Memory B cell (primary cell): ENCODE measurements around the gene PSMB7.
"Not testable (repeated sequence)": the region's sequence is repeated elsewhere in the genome, so short reads cannot be mapped to it uniquely, and the experiment has no call there.

Experiments
- ATAC-seq: fragments of 150-1000 bp; cut with Tn5 transposase; 2 replicates; pipeline ENCODE4 v1.10.0; 2021; ENCODE audit warnings: low read depth, mild to moderate bottlenecking, moderate library complexity
- DNase-seq, 2 donors: peaks; one replicate each; pipeline ENCODE4 v3.0.0; 2022; ENCODE audit warnings: low spot score in 2 of 2
- H3K27ac Mint-ChIP-seq: one replicate; pipeline ENCODE4 v1.8.0; 2022; ENCODE audit warnings: mild to moderate bottlenecking, moderate library complexity, mixed read lengths
- H3K27me3 Mint-ChIP-seq: one replicate; pipeline ENCODE4 v1.8.0; 2022; ENCODE audit warnings: mixed read lengths
- H3K36me3 Mint-ChIP-seq: one replicate; pipeline ENCODE4 v1.8.0; 2022; ENCODE audit warnings: mild to moderate bottlenecking, mixed read lengths
- H3K4me1 Mint-ChIP-seq: one replicate; pipeline ENCODE4 v1.8.0; 2022; ENCODE audit warnings: mixed read lengths
- H3K4me3 Mint-ChIP-seq: one replicate; pipeline ENCODE4 v1.8.0; 2022; ENCODE audit warnings: mild to moderate bottlenecking, moderate library complexity, mixed read lengths
- H3K9me3 Mint-ChIP-seq: one replicate; pipeline ENCODE4 v1.8.0; 2022; ENCODE audit warnings: mixed read lengths

The PSMB7 gene

DNA sequence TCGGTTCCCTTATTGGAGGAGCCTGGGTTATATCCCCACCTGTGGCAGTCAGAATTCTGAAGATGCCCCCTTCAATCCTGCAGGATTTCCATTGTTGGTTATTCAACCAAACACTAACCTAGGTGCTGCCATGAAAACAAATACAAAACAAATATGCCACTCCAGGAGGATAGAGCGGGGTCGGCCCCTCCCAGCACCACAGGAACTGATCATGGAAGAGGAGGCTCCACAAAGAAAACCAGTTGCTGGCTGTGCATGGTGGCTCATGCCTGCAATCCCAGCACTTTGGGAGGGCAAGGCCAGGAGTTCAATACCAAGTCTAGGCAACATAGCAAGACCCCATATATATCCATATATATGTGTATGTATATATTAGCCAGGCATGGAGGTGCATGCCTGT lies 21.8 kb upstream of the PSMB7 start:
- Mint-ChIP-seq H3K9me3 (no peaks in the 10 kb centered on the region), H3K36me3 (peaks cover 2% of the 10 kb centered on the region), H3K27ac (no peak overlapping the region), H3K27me3 (peaks cover 14% of the 10 kb centered on the region), H3K4me3 (no peak overlapping the region), H3K4me1 (no peaks in the 10 kb centered on the region)
- ATAC-seq (no peak), DNase-seq (no peak)

DNA sequence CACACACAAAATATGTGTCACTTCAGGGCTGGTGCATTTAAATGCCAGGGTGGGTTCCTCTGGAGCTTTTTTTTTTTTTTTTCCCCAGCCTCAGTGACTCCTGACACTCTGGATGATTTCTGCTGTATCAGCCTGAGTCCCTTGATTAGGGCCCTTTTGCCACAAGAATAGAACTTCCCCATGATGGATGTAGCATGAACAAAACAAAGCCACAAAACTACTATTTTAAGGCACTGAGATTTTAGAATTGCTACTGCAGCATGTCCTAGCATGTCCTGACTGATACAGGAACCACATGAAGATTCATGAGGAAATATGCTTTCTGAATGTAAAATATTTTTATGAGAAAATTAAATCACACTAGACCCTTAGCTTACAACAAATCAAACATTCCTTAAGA lies 21.1 kb upstream of the PSMB7 start:
- peaks cover 14% of the 10 kb centered on the region for H3K27me3 Mint-ChIP-seq
- H3K27ac Mint-ChIP-seq: no peak overlapping the region

DNA sequence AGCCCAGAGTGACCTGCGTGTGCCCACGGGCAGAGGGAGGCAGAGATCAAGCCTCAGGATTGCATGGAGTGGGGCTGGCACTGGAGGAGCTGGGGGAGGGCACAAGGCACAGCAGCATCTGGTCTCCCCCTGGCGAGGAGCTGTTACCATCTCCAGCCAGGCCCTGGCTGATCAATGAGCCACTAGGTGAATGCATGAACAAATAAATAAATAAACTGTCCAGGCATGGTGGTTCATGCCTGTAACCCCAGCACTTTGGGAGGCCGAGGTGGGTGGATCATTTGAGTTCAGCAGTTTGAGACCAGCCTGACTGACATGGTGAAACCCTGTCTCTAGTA lies 14.3 kb upstream of the PSMB7 start:
- H3K4me1 Mint-ChIP-seq: no peaks in the 10 kb centered on the region
- peaks cover 2% of the 10 kb centered on the region for H3K36me3 Mint-ChIP-seq
- no peaks in the 10 kb centered on the region for H3K9me3 Mint-ChIP-seq
- no peak overlapping the region for H3K4me3 Mint-ChIP-seq
- no peak for ATAC-seq
- no peak overlapping the region for H3K27ac Mint-ChIP-seq
- peaks cover 5% of the 10 kb centered on the region for H3K27me3 Mint-ChIP-seq
- DNase-seq: no peak

More for the DNA sequence above, 21.1 kb upstream of the PSMB7 start:
- DNase-seq (no peak), ATAC-seq (no peak)
- H3K4me1 Mint-ChIP-seq: no peaks in the 10 kb centered on the region
- H3K4me3 Mint-ChIP-seq: no peak overlapping the region
- H3K9me3 Mint-ChIP-seq: no peaks in the 10 kb centered on the region
- peaks cover 2% of the 10 kb centered on the region for H3K36me3 Mint-ChIP-seq

DNA sequence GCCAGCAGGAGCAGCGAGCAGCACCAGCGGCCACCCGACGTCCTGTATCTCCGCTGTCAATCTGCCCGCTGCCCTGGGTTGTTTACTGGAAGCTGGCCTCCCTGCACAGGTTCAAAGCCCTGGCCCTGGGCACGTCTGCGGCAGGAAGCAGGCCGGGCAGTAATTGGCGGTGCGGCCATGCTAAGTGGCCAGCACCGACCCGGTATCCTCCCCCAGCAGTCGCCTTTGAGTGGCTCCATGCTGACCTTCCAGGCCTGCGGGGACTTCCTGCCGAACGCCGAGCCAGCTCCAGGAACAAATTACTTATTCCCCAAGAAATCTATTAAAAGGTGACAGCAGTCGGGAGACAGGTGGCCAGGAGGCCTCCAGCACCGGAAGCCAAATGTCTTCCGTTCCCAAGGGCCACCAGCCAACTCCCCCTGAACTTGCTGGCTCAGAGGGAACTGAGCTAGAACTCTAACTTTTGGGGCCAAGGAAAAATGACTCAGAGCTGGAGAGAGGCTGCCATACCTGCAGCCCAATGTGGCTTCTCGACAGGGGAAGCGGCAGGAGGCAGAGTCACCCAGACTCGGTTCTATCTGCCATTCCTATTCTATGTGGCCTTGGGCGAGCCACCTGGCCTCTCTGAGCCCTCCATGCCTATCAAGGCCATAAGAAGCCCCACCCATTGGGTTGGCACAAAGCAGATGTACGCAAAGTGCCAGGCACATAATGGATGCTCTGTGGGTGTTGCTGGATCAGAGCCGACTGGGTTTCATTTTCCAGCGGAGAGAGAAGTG lies 13.7 kb upstream of the PSMB7 start:
- Mint-ChIP-seq H3K36me3 (peaks cover 2% of the 10 kb centered on the region), H3K4me3 (no peak overlapping the region), H3K27me3 (peaks cover 5% of the 10 kb centered on the region), H3K27ac (no peak overlapping the region), H3K9me3 (no peaks in the 10 kb centered on the region), H3K4me1 (no peaks in the 10 kb centered on the region)
- ATAC-seq (no peak), DNase-seq (no peak)

DNA sequence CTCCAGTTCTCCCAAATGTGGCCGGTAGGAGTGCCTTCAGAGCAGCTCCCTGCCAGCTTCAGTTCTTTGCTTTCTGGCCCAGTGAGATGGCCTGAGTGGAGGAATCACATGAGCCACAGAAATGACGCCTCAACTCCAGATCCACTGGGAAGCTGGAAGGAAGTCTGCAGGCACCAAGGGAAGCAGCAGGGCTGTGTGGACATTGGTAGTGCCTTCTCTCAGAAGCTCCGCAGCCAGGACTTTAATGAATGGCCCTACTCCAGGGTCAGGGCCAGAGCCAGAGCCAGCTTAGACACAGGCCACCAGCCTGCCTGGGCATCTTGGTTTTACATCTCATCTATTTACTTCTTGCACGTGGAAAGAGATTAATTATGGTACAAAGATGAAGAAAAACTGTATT lies 12.0 kb upstream of the PSMB7 start:
- Mint-ChIP-seq H3K36me3 (no peaks in the 10 kb centered on the region), H3K4me3 (no peak overlapping the region), H3K27ac (no peak overlapping the region), H3K4me1 (no peaks in the 10 kb centered on the region), H3K9me3 (no peaks in the 10 kb centered on the region), H3K27me3 (peaks cover 9% of the 10 kb centered on the region)
- ATAC-seq (no peak), DNase-seq (no peak)

DNA sequence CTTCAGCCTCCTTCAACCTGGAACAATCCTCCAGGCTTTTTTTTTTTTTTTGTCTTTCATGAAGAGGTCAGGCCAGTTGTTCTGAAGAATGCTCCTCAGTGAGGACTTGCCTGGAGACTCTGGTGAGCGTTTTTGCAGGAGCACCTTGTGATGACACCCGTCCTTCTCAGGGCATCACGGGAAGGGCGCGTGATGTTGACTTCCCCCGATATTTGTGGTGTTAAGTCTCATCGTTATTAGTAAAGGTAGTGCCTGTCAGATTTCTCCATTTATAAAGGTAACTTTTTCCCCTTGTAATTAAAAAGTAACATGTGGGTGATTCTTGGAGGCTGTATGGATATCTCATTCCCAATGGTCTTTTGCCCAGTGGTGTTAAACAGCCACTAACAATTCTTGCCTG lies 11.1 kb upstream of the PSMB7 start:
- Mint-ChIP-seq H3K9me3 (no peaks in the 10 kb centered on the region), H3K4me3 (no peak overlapping the region), H3K27ac (no peak overlapping the region), H3K27me3 (peaks cover 9% of the 10 kb centered on the region), H3K4me1 (no peaks in the 10 kb centered on the region), H3K36me3 (no peaks in the 10 kb centered on the region)
- ATAC-seq (no peak), DNase-seq (no peak)

DNA sequence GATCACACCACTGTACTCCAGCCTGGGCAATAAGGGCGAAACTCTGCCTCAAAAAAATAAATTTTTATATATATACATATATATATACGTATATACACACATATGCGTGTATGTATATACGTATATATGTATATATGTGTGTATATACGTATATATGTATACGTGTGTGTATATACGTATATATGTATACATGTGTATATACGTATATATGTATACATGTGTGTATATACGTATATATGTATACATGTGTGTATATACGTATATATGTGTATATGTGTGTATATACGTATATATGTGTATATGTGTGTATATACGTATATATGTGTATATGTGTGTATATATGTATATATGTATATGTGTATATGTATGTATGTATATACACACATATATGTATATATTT lies 10.5 kb upstream of the PSMB7 start:
- not testable (repeated sequence) for H3K9me3 Mint-ChIP-seq, H3K4me1 Mint-ChIP-seq, H3K4me3 Mint-ChIP-seq, H3K27me3 Mint-ChIP-seq, H3K27ac Mint-ChIP-seq, DNase-seq, H3K36me3 Mint-ChIP-seq, ATAC-seq

DNA sequence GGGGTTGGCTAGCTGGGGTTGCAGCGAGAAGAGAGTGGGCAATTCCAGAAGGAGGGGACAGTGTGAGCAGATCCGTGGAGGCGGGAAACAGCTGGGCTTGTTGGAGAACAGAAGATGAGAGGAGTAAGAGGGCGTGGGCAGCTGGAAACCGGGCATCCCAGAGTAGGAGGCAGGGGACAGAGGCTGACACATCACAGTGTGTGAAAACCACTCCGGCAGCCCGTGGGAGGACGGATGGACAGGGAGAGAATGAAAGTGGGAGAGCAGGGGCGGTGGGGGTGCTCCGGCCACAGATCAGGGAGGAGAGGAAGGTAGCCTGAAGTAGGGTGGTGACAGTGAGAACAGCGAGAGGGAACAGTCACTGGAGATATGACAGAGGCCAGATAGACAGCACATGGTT lies 8.3 kb upstream of the PSMB7 start:
- Mint-ChIP-seq H3K36me3 (no peaks in the 10 kb centered on the region), H3K27ac (no peak overlapping the region), H3K9me3 (no peaks in the 10 kb centered on the region), H3K4me3 (no peak overlapping the region), H3K27me3 (peaks cover 9% of the 10 kb centered on the region), H3K4me1 (peaks cover 3% of the 10 kb centered on the region)
- no peak for DNase-seq
- ATAC-seq: no peak

DNA sequence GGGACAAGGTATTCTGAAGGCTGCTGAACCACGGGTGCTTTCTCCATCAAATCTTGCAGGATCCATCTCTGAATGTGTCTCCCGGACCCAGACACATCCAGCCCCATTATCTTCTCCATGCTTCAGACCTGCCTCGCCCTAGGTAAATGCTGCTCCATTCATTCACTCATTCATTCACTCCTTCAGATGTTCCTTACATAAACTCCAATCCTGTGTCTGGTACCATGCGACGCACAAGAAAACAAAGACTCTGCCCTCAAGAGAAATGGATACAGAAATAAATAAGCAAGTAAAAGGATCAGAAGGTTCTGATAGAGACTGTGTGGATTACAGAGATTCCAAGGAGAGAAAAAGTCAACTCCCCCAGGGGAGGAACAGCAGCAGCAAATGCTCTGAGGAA lies 7.9 kb upstream of the PSMB7 start:
- Mint-ChIP-seq H3K9me3 (no peaks in the 10 kb centered on the region), H3K27ac (no peak overlapping the region), H3K4me3 (no peak overlapping the region), H3K4me1 (peaks cover 3% of the 10 kb centered on the region), H3K27me3 (peaks cover 9% of the 10 kb centered on the region), H3K36me3 (no peaks in the 10 kb centered on the region)
- ATAC-seq: no peak
- no peak for DNase-seq

DNA sequence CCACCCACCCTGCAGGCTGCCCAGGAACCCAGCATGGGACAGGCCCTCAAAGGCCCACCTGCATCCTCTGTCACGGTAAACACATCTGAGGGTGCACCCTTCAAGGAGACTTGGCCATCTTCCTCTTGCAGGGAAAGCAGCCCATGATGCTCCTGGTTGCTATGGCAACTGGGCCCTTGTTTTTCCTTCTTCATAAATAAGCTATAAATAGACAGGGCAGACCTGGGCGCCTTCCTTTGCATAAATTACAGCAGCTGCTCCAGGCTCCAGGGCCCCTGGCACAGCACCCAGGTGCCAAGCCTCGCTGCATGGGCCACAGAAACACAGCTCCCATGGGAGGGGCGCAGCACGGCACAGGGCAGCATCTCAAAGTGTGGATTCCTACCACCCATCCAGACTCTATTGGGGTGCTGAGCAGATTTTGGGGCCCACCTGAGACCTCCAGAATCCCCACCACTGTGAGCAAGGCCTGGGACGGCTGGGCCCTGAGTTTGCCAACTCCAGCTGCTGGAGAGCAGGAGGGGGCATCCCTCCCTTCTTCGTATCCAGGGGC lies 5.8 kb upstream of the PSMB7 start:
- Mint-ChIP-seq H3K9me3 (no peaks in the 10 kb centered on the region), H3K27me3 (peaks cover 9% of the 10 kb centered on the region), H3K27ac (no peak overlapping the region), H3K4me3 (no peak overlapping the region), H3K36me3 (no peaks in the 10 kb centered on the region), H3K4me1 (peaks cover 3% of the 10 kb centered on the region)
- peak; percentile 38 for ATAC-seq
- no peak for DNase-seq

DNA sequence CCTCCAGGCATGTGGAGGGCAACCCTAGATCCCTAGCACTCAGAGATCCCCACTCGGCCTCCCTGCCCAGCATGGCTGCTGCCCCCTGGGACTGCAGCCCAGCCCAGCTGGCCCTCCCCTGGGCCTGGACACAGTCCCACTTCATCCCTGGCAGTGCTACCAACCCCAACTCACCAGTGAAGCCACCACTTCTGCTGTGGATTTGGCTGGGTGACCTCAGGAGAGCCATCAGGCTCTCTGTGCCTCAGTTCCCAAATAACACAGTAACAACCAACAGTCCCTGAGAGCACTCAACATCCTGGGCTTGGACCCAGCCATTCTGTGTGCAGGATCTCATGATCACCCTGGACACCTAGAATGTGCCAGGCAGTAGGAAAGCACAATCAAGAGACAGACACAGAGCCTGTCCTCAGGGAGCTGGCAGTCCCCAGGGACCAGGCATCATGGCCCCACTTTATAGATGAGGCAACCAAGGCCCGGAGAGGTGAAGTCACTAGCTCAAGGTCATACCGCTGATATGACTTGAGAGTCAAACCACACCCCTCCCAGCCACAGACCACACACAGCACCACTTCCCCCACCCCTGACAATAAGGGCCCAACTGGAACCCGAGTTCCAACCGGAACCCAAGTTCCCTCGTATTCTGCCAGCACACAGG lies 4.7 kb upstream of the PSMB7 start:
- Mint-ChIP-seq H3K4me1 (peaks cover 6% of the 10 kb centered on the region), H3K27ac (no peak overlapping the region), H3K36me3 (no peaks in the 10 kb centered on the region), H3K9me3 (no peaks in the 10 kb centered on the region), H3K27me3 (peaks cover 9% of the 10 kb centered on the region), H3K4me3 (no peak overlapping the region)
- DNase-seq (no peak), ATAC-seq (no peak)

DNA sequence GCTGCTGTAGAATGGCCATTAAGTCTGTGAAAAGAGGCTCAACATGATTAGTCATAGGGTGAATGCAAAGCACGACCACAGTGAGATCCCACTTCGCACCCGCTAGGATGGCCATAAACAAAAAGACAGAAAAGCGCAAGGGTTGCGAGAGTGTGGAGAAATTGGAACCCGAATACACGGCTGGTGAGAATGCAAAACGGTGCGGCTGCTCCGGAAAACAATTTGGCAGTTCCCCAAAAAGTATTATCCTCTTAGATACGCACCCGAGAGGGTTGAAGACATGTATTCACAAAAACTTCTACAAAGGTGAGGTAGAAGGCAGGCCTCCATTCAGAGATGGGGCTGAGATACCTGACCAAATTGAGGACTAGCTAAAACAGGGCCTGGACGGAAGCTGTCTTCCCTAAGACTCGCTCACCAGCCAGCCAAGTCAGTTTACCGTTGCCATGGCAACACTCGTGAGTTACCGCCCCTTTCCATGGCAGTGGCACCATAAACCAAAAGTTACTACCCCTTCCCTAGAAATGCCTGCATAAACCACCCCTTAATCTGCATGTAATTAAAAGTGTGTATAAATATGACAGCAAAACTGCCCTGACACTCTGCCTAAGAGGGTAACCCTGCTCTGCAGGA lies 726 bp upstream of the PSMB7 start:
- no peak for ATAC-seq
- H3K4me3 Mint-ChIP-seq: peak overlapping the region; percentile 99
- H3K36me3 Mint-ChIP-seq: peaks cover 15% of the 10 kb centered on the region
- H3K9me3 Mint-ChIP-seq: no peaks in the 10 kb centered on the region
- no peaks in the 10 kb centered on the region for H3K27me3 Mint-ChIP-seq
- DNase-seq: no peak
- peaks cover 14% of the 10 kb centered on the region for H3K4me1 Mint-ChIP-seq
- H3K27ac Mint-ChIP-seq: peak overlapping the region; percentile 99

DNA sequence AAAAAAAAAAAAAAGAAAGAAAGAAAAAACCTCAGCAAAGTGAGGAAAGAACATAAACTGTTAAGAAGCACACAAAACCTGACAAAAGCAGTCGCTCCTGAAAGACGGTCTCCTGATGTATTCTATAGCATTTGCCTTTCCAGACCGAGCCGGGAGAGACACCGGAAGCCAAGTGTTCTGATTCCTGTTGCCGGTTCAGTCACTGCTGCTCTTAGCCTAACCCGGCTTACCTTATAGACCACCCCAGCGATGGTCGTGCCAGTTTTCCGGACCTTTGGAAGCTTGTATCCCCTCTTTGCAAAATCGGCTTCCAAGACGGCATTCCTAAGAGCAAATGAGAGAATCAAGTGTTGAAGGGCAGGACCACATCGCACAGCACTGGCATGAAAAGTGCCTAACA lies 630 bp downstream of the PSMB7 start:
- Mint-ChIP-seq H3K9me3 (no peaks in the 10 kb centered on the region), H3K4me1 (peaks cover 14% of the 10 kb centered on the region), H3K4me3 (peak overlapping the region; percentile 99), H3K27ac (peak overlapping the region; percentile 99), H3K36me3 (peaks cover 17% of the 10 kb centered on the region), H3K27me3 (no peaks in the 10 kb centered on the region)
- DNase-seq (no peak), ATAC-seq (no peak)

DNA sequence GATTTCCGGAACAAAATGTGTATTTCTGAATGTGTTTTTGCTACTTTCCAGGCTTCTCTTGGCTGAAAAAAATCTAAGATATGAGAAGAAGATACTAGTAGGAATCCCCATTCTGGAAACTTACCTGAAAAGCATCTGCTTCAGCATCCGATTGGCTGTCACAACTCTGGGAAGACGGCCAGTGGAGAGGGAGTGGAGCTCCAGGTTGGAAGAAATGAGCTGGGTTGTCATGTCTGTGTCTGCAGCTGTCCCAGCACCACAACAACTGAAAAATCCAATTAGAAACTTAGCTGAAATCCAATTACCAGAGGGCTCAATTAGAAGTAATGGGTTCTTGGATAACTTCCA lies 3.0 kb downstream of the PSMB7 start:
- Mint-ChIP-seq H3K4me3 (no peak overlapping the region), H3K4me1 (peaks cover 11% of the 10 kb centered on the region)

More for the DNA sequence above, 3.0 kb downstream of the PSMB7 start:
- no peak for ATAC-seq
- Mint-ChIP-seq H3K36me3 (peaks cover 21% of the 10 kb centered on the region), H3K9me3 (no peaks in the 10 kb centered on the region), H3K27me3 (no peaks in the 10 kb centered on the region), H3K27ac (no peak overlapping the region)
- no peak for DNase-seq
